C4-2B (cell line): ENCODE results near the gene MTM1.

Experiments
- CTCF ChIP-seq: fragments of 450-650 bp; conservative IDR thresholded peaks from 2 replicates; pipeline ENCODE4 v1.5.1; 2017; ENCODE audit warnings: mild to moderate bottlenecking
- ZFX ChIP-seq: fragments of 450-650 bp; IDR thresholded peaks from 2 replicates; pipeline ENCODE4 v1.6.1; 2017

GRCh38 chrX:150542846-150543229 is 25.6 kb upstream of the MTM1 start:
- TF ChIP-seq CTCF = no peak
- no peak for TF ChIP-seq ZFX
